TTC549 (cell line): ENCODE results near the gene SLC6A8.
"Not testable (repeated sequence)": the region's sequence is repeated elsewhere in the genome, so short reads cannot be mapped to it uniquely, and the experiment has no call there.

Experiments used
- FAIRE-seq: peaks from 2 replicates; lab custom pipeline; 2012; peaks lifted over from hg19 to GRCh38; lab: Jason Lieb, UNC

The SLC6A8 gene

DNA sequence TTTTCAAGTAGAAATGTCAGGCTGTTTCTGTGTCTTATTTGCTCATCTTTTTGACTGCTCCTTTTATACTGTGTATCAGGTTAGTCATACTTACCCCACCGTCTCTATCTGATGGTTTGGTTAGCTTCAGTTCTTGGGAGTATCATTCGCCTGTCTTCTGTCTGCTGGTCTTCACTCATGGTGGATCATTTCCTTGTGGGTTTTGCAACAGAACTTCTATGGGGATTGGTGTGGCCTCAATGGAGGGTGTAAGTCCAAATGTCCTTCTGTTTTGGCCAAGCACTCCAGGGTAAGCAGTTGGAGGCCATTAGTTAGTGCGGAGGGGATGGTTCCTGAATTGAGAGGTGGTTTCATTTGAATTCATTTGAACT is 44.1 kb downstream of the SLC6A8 start:
- no peak for FAIRE-seq

DNA sequence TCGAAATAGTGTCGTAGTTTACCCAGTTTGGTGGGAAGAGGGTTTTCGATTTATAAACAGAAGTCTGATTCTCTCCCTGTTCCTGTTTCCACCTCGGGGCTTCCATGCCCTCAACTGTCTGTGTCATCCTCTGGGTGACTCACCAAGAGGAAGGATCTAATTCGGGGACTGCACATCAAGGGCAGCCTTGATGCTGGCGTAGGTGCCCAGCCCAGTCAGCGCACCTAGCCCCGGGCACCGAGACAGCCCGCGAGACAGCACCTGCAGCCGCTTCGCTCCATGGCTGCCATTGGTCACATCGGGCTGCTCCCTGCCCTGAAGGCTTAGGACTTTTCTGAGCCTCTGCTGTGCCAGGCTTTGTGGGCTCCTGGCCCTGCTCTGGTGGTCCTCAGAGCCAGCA is 44.7 kb downstream of the SLC6A8 start:
- no peak for FAIRE-seq

DNA sequence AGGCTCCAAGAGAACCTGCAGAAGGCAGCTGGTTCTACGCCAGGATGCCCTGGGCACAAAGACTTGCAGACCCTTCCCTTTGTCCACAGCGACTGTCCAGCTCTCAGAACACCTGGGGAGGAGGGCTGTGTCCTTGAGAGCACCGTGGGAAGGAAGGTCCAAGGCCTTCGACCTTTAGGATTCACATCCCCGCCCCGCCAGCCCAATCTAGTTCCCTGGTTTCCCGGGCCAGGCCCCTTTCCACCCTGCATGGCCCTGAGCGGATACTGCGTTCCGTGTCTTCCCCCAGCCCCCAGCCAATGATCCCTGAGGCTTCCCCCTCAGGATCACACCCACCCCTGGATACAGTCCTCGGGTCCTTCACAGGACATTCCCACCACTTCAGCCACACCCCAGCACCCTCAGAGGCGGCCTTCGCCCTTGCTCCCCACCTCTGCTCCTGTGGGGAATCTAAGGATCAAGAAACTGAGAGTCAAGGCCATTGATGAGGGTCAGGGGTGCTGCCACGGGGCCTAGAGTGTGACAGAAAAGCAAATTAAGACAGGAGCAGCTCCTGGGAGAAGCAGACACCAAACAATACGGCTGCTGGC is 46.0 kb downstream of the SLC6A8 start:
- no peak for FAIRE-seq

DNA sequence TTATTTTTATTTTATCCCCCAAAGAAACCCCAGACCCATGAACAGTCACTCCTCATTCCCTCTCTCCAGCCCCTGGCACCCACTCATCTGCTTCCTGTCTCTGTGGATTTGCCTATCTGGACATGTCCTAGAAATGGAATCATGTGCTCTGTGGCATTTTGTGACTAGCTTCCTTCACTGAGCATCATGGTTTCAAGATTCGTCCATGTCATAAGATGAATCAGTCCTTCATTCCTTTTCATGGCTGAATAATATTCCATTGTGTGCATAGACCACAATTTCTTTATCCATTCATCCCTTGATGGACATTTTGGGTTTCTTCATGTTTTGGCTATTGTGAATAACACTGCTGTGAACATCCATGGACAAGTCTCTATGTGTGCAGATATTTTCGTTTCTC is 47.1 kb downstream of the SLC6A8 start:
- no peak for FAIRE-seq

DNA sequence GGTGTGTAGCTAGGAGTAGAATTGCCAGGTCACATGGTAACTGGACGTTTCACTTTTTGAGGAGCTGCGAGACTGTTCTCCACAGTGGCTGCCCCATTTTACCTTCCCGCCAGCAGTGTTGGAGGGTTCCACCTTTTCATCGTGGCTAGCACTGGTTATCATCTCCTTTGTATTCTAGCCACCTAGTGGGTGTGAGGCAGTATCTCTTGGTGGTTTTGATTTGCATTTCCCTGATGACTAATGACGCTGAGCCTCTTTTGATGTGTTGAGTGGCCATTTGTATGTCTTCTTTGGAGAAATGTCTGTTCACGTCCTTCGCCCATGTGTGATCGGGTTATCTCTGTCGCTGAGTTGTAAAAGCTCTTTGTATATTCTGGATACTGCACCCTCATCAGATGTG is 47.5 kb downstream of the SLC6A8 start:
- no peak for FAIRE-seq

DNA sequence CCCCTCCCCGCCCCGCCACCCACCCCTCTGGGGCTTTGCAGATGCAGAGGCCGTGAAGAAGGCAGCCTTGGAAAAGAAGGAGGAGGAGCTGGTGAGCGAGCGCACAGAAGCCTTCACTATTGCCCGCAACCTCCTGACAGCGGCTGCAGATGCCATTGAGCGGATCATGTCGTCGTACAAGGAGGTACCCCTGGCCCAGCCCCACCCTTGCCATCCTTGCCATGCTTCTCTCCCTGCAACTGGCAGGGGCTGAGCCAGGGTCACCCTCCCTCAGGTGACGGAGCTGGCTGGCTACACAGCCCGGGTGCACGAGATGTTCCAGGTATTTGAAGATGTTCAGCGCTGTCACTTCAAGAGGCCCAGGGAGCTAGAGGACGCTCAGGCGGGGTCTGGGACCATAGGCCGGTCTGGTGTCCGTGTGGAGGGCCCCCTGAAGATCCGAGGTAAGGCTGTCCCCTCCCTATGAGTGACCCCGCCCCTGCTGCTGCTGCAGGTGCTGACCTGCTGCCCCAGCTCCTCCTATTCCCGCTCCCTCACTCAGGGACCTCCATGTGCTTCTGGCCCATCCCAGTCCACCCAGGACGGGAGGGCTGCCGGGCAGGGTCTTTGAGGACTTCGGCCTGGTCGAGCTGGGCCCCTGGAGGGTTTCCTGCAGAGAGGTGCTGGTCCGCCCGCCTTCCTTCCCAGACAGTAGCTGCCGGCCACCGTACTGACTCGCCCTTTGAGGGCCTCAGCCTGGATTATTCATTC is 48.5 kb downstream of the SLC6A8 start:
- FAIRE-seq, result no peak

DNA sequence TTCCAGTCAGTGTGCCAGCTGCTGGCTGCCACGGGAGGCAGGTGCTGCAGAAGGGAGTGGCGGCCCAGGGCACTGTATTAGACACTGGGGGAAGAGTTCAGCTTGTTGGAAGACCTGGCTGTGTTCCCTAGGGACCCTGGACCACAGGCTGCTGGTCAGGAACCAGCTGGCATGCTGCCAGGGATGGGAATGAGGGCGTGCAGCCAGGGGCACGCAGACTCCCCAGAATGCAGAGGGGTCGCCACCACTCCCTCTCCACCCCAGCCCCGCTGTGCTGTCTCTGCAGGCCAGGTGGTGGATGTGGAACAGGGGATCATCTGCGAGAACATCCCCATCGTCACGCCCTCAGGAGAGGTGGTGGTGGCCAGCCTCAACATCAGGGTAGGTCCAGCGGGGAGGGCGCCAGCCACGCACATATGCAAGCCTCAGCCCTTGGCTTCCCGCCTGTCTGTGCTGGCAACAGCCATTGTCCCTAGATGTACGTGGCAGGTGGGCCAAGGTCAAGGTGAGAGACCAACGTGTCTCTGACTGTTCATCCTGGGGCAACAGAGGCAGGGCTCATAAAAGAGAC is 49.2 kb downstream of the SLC6A8 start:
- no peak for FAIRE-seq

DNA sequence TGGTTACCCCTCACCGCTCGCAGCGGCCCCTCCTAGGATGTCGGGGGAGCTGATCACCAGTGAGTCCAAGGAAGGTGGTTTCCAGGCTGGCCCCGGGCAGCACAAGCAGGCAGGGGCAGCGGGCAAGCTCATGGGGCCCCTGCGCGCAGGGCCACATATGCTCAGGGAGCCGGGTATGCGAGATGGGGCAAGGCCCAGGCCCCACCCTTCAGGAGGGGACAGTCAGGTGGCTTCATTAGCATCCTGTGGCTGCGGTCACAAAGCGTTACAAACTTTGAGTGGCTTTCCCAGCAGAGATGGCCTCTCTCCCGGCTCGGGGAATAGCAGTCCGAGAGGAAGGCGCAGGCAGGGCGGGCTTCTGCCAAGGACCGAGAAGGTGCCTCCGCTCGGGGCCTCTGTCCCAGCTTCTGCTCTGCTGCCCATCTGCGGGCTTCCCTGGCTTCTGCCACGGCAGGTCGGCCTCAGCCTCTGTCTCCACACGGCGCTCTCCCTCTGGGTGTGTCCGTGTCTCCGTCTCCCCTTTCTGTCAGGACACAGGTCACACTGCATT is 50.4 kb downstream of the SLC6A8 start:
- no peak for FAIRE-seq

DNA sequence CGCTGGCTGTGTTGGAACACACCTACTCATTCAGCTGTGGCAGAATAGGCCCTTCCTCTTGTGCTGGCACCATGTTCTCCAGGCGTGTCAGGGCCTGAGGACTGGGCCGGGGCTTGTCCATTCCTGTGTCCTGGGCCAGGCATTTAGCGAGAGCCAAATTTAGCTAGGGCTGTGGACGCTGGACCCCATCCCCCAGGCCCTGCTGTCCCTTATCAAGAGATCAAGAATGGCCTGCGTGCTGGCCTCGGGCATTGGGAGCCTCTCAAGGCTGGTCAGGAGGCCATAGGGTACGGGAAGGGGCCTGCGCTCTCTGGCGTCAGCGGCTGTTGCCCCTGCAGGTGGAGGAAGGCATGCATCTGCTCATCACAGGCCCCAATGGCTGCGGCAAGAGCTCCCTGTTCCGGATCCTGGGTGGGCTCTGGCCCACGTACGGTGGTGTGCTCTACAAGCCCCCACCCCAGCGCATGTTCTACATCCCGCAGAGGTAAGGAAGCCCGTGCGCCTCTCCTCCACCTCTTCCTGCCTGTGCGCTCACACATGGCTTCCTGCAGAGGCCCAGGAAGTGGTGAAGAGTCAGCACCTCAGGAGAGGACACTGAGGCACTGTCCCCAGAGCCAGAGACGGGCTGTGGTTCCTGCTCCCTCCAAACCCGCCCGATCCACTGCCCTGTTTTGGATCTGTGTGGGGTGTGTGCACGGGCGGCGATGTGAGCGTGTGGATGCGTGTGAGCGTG is 52.2 kb downstream of the SLC6A8 start:
- FAIRE-seq, result no peak

DNA sequence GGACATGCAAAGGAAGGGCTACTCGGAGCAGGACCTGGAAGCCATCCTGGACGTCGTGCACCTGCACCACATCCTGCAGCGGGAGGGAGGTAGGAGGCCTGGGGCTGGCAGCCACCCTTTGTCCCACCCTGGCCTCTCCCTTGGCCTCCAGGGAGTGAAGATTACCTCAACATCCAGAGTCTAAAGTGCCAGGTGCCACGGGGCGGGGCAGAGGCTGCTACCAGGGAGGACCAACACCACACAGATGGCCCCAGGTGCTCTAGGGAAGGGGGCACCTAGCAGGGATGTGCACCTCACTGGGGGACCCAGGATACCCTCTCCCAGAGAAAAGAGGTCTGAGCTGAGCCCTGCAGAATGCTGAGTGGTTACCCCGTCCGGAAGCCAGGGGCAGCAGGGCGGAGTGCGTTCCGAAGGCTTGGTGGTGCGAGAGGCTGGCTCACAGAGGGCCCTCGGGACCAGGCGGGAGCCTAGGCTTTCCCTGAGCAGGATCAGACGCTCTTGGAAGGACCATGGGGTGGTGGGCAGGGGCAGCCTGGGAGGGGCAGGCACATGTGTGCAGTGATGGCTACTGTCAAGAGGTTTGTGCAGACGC is 53.0 kb downstream of the SLC6A8 start:
- FAIRE-seq, result no peak

DNA sequence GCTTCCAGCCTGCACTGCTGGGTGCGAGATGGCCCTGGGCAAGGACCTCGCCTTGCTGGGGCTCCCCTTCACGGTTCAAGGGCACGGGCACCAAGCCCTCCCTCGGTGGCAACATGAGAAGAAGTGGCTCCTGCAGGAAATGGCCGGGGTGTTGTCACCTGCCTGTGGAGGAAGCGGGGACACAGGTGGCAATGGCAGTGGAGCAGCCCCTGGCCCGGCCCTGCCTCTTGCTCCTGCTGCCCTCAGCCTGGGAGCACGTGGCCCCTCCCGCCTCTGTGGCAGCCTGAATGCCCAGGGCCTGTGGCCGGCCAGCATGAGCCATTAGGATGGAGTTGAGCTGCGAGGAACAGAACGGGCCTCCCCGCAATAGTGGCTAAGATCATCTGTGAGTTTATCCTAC is 53.7 kb downstream of the SLC6A8 start:
- no peak for FAIRE-seq

DNA sequence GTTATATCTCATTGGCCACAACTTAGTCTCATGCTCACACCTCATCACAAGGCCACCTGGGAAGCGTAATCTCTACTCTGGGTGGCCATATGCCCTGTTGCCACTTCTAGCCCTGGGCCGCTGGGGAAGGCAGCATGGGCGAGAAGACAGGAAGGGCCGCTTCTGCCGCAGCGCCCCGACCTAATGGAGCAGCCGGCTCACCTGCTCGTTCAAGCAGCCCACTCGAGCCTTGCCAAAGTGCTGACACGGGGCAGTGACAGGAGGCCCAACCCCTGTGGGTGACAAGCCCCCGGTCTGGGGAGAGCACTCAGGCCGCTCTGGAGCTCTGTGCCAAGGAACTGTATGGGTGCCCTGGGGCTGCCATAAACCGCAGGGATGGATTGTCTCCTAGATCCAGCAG is 54.4 kb downstream of the SLC6A8 start:
- not testable (repeated sequence) for FAIRE-seq

DNA sequence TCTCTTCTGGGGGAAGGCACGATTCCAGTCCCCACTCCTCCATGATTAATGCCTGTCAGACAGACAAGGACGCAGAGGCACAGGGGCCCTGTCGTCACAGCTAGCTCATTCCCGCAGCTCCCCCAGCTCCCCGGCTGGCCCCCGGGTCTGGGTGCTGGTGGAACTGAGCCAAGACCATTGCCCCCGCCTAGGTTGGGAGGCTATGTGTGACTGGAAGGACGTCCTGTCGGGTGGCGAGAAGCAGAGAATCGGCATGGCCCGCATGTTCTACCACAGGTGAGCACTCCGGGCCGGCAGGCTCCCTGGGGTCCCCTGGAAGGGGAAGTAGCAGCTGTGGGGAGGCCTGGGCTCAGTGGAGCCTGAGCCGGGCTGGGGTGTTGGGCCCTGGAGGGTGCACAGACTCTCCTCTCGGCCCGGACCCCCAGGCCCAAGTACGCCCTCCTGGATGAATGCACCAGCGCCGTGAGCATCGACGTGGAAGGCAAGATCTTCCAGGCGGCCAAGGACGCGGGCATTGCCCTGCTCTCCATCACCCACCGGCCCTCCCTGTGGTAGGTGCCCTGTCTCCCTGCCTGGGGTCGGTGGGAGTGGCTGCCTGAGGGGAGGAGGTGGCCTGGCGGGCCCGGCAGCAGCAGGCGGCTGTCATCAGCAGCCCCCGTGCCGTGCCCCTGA is 55.2 kb downstream of the SLC6A8 start:
- FAIRE-seq, result not testable (repeated sequence)

DNA sequence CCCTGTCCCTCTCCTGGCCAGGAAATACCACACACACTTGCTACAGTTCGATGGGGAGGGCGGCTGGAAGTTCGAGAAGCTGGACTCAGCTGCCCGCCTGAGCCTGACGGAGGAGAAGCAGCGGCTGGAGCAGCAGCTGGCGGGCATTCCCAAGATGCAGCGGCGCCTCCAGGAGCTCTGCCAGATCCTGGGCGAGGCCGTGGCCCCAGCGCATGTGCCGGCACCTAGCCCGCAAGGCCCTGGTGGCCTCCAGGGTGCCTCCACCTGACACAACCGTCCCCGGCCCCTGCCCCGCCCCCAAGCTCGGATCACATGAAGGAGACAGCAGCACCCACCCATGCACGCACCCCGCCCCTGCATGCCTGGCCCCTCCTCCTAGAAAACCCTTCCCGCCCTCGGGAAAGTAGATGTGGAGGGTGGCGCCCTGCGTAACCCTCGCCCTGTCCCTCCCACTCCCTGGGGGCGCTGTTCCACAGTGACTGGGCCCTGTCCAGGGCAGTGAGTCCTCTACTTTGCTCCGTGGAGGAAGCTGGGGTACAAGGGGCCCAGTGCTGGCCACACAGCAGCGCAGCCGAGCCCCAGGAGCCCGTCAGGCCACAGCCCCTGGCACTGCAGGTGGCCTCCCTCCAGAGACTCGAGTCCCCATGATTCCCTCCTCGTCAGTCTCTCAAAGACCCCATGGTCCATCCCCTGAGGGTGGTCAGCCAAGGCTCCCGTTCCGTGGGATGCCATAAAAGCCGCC is 55.9 kb downstream of the SLC6A8 start:
- FAIRE-seq, result not testable (repeated sequence)

DNA sequence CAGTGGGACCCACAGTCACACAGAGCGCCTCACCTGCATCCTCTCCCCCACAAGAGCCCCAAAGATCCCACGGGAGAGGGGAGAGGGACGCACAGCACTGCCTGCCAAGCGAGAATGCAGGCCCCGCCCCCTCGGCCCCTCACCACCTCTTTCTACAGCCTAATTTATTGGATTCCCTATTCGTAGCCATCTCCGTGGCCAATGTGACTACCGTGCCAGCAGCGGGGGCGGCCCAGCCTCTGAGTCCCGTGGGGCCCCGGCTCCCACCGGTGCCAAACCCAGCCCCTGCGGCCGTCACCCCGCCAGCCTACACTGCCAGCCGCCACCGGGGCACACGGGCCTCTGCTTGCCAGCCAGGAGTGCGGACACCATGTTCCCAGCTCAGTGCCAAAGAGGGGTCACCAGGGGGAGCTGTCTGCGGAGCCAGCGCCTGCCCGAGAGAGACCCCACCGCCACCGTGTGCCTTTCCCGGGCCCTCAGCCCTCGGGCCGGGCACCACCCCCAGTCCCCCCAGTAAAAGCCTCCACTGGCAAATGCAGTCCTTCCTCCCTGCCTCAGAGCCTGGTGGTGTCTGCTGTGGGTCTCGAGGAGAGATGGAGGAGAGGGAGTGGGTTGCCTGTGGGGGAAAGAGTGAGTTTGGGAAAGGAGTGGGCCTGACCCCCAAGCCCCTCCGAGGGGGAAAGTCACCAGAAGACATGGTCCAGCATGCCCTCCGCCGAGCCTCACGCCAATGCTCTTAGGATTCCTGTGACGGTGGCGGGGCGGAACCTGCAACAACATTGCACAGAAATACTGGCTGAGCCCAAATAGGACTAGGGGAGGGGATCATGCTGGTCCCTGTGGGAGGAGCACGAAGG is 56.7 kb downstream of the SLC6A8 start:
- FAIRE-seq, result no peak

DNA sequence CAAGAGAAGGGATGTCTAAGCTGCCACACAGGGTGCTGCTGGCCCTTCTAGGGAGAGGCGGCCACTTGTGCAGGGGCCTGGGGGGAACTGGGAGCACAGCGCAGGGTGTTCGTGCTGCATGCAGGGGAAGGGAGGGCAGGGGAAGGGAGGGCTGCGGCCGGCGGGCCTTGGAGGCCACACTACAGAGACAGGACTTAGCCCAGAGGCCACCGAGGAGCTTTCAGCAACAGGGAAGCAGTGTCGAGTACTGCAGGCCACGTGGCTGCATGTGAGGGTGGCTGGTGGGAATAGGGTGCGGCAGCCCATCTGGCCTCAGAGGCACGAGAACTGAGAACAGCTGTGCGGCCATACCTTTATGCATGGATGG is 57.3 kb downstream of the SLC6A8 start:
- not testable (repeated sequence) for FAIRE-seq
